SH-SY5Y (cell line): ENCODE results near the gene RRAD.

Experiments
- GATA2 ChIP-seq: IDR thresholded peaks from 2 replicates; pipeline ENCODE4 v1.6.1; 2011; ENCODE audit warnings: mild to moderate bottlenecking, low read depth, low read length
- GATA3 ChIP-seq: IDR thresholded peaks from 2 replicates; pipeline ENCODE4 v1.6.1; 2011; ENCODE audit warnings: low read depth, mild to moderate bottlenecking, low read length, moderate library complexity

GRCh38 chr16:66882702-66883101 is 42.6 kb downstream of the RRAD start:
- TF ChIP-seq GATA2 (no peak), GATA3 (no peak)
